SU-DHL-6 (cell line): ENCODE results near the gene HBG2.

ENCODE experiments used
- H2AFZ ChIP-seq: fragments of 200-600 bp; sonication (generic); 2 replicates; pipeline ENCODE4 v1.6.1; 2014; ENCODE audit warnings: low read depth, mild to moderate bottlenecking, moderate library complexity, mixed read lengths, antibody characterized with exemption, low read length; ENCODE audit not compliant: severe bottlenecking
- H3F3A ChIP-seq: fragments of 200-600 bp; shearing (Covaris generic); 2 replicates; pipeline ENCODE4 v1.6.0; 2016; ENCODE audit warnings: antibody characterized with exemption, mild to moderate bottlenecking; ENCODE audit not compliant: insufficient read depth
- H3K27ac ChIP-seq: fragments of 200-600 bp; sonication (generic); 2 replicates; pipeline ENCODE4 v1.5.1; 2016; ENCODE audit warnings: low read depth, mild to moderate bottlenecking, low read length, moderate library complexity, mixed read lengths
- H3K27me3 ChIP-seq: fragments of 200-600 bp; sonication (generic), shearing (Covaris generic); 2 replicates; pipeline ENCODE4 v1.6.0; 2014; ENCODE audit warnings: mild to moderate bottlenecking, low read length
- H3K36me3 ChIP-seq: fragments of 200-600 bp; sonication (generic); 2 replicates; pipeline ENCODE4 v1.6.1; 2014; ENCODE audit warnings: mild to moderate bottlenecking, low read length, mixed read lengths
- H3K4me2 ChIP-seq: fragments of 300-600, 200-600 bp; shearing (Covaris generic), sonication (generic); 2 replicates; pipeline ENCODE4 v1.6.0; 2014; ENCODE audit warnings: low read length, low read depth, mild to moderate bottlenecking; ENCODE audit not compliant: poor library complexity, severe bottlenecking
- H3K4me3 ChIP-seq: fragments of 200-600 bp; sonication (generic); 2 replicates; pipeline ENCODE4 v1.5.1; 2014; ENCODE audit warnings: antibody characterized with exemption, low read length, mild to moderate bottlenecking, mixed read lengths; ENCODE audit not compliant: insufficient read depth, poor library complexity, severe bottlenecking
- H3K79me2 ChIP-seq: fragments of 200-600 bp; sonication (generic); 2 replicates; pipeline ENCODE4 v1.6.1; 2014; ENCODE audit warnings: mild to moderate bottlenecking, low read length, moderate library complexity; ENCODE audit not compliant: insufficient read depth
- H3K9ac ChIP-seq: fragments of 200-600 bp; sonication (generic); 2 replicates; pipeline ENCODE4 v1.7.0; 2014; ENCODE audit warnings: mild to moderate bottlenecking, low read length
- H3K9me2 ChIP-seq: fragments of 200-600 bp; sonication (generic); replicated peaks from 2 replicates; pipeline ENCODE4 v1.6.1; 2014; ENCODE audit warnings: low read length; ENCODE audit not compliant: insufficient read depth
- H3K9me3 ChIP-seq: fragments of 200-600 bp; sonication (generic); 2 replicates; pipeline ENCODE4 v1.6.1; 2014; ENCODE audit warnings: low read length, mixed read lengths; ENCODE audit not compliant: insufficient read depth
- H4K20me1 ChIP-seq: fragments of 200-600 bp; sonication (generic); 2 replicates; pipeline ENCODE4 v1.6.1; 2014; ENCODE audit warnings: low read depth, mild to moderate bottlenecking, antibody characterized with exemption, low read length, moderate library complexity, mixed read lengths
- EZH2phosphoT487 ChIP-seq: fragments of 200-600 bp; sonication (generic), shearing (Covaris generic); conservative IDR thresholded peaks from 2 replicates; pipeline ENCODE4 v1.6.1; 2018; ENCODE audit warnings: mild to moderate bottlenecking, antibody characterized with exemption, low read length, moderate library complexity, mixed read lengths
- TF ChIP-seq, protein P1 (sequence below): fragments of 200-600 bp; sonication (generic); IDR thresholded peaks from one replicate; pipeline ENCODE4 v1.5.1; 2017; ENCODE audit warnings: antibody characterized with exemption, mild to moderate bottlenecking, low read length, moderate library complexity; ENCODE audit not compliant: insufficient read depth, poor library complexity, severe bottlenecking

Gene HBG2

DNA sequence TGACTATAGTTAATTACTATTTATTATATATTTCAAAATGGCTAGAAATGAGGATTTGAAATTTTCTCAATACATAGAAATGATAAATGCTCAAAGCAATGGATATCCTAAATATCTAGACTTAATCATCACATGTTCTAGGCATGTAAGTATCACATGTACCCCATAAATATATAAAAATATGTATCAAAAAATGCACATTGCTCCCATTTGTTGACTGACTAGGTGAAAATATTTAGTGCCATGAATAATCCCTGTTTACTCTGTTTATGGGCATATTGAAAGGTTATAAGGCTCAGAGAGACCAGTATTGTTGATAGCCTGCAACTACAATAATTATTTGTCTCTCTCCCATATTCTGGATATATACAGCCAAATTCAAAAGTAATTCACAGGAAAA is 12.0 kb upstream of the HBG2 start:
- no peak overlapping the region for H3K9ac ChIP-seq

GRCh38 chr11:5265832-5266231 is 11.3 kb upstream of the HBG2 start:
- Histone ChIP-seq H3K9me3 (no peaks in the 10 kb centered on the region), H2AFZ (no peak overlapping the region), H3K27ac (no peak overlapping the region), H3K4me3 (no peak overlapping the region), H3K9me2 (no peaks in the 10 kb centered on the region), H3K4me2 (no peak overlapping the region), H3K36me3 (no peaks in the 10 kb centered on the region), H3K9ac (no peak overlapping the region), H3K79me2 (no peaks in the 10 kb centered on the region), H3K27me3 (no peaks in the 10 kb centered on the region), H4K20me1 (no peaks in the 10 kb centered on the region), H3F3A (no peaks in the 10 kb centered on the region)
- TF ChIP-seq EZH2phosphoT487, result no peak
- TF ChIP-seq, protein P1, sequence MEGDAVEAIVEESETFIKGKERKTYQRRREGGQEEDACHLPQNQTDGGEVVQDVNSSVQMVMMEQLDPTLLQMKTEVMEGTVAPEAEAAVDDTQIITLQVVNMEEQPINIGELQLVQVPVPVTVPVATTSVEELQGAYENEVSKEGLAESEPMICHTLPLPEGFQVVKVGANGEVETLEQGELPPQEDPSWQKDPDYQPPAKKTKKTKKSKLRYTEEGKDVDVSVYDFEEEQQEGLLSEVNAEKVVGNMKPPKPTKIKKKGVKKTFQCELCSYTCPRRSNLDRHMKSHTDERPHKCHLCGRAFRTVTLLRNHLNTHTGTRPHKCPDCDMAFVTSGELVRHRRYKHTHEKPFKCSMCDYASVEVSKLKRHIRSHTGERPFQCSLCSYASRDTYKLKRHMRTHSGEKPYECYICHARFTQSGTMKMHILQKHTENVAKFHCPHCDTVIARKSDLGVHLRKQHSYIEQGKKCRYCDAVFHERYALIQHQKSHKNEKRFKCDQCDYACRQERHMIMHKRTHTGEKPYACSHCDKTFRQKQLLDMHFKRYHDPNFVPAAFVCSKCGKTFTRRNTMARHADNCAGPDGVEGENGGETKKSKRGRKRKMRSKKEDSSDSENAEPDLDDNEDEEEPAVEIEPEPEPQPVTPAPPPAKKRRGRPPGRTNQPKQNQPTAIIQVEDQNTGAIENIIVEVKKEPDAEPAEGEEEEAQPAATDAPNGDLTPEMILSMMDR, result no peak

More for the DNA sequence above, 12.0 kb upstream of the HBG2 start:
- Histone ChIP-seq H3K36me3 (no peaks in the 10 kb centered on the region), H3K27me3 (no peaks in the 10 kb centered on the region), H3K4me3 (no peak overlapping the region), H2AFZ (no peak overlapping the region), H3K79me2 (no peaks in the 10 kb centered on the region), H3K9me3 (no peaks in the 10 kb centered on the region), H3F3A (no peaks in the 10 kb centered on the region), H4K20me1 (no peaks in the 10 kb centered on the region), H3K27ac (no peak overlapping the region), H3K9me2 (no peaks in the 10 kb centered on the region), H3K4me2 (no peak overlapping the region)
- TF ChIP-seq, protein P1, result no peak
- no peak for TF ChIP-seq EZH2phosphoT487

GRCh38 chr11:5258543-5259262 is 4.1 kb upstream of the HBG2 start:
- Histone ChIP-seq H4K20me1 (no peaks in the 10 kb centered on the region), H3K4me2 (no peak overlapping the region), H3K79me2 (no peaks in the 10 kb centered on the region), H3F3A (no peaks in the 10 kb centered on the region), H3K36me3 (no peaks in the 10 kb centered on the region), H3K9ac (no peak overlapping the region), H2AFZ (no peak overlapping the region), H3K27me3 (no peaks in the 10 kb centered on the region), H3K9me2 (no peaks in the 10 kb centered on the region), H3K27ac (no peak overlapping the region), H3K4me3 (no peak overlapping the region), H3K9me3 (no peaks in the 10 kb centered on the region)
- no peak for TF ChIP-seq EZH2phosphoT487
- TF ChIP-seq, protein P1, result no peak
